GM19455 (cell line): ENCODE data around the gene NHEJ1.
A peak's percentile ranks its signal among the peaks of the same experiment; 100 is the strongest.
"Not testable (repeated sequence)": the region's sequence is repeated elsewhere in the genome, so short reads cannot be mapped to it uniquely, and the experiment has no call there.

Experiments used
- ATAC-seq: cut with Tn5 transposase; IDR thresholded peaks from one replicate; pipeline ENCODE4 v1.9.1; 2021; ENCODE audit not compliant: unreplicated experiment

NHEJ1 gene, protein sequence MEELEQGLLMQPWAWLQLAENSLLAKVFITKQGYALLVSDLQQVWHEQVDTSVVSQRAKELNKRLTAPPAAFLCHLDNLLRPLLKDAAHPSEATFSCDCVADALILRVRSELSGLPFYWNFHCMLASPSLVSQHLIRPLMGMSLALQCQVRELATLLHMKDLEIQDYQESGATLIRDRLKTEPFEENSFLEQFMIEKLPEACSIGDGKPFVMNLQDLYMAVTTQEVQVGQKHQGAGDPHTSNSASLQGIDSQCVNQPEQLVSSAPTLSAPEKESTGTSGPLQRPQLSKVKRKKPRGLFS

DNA sequence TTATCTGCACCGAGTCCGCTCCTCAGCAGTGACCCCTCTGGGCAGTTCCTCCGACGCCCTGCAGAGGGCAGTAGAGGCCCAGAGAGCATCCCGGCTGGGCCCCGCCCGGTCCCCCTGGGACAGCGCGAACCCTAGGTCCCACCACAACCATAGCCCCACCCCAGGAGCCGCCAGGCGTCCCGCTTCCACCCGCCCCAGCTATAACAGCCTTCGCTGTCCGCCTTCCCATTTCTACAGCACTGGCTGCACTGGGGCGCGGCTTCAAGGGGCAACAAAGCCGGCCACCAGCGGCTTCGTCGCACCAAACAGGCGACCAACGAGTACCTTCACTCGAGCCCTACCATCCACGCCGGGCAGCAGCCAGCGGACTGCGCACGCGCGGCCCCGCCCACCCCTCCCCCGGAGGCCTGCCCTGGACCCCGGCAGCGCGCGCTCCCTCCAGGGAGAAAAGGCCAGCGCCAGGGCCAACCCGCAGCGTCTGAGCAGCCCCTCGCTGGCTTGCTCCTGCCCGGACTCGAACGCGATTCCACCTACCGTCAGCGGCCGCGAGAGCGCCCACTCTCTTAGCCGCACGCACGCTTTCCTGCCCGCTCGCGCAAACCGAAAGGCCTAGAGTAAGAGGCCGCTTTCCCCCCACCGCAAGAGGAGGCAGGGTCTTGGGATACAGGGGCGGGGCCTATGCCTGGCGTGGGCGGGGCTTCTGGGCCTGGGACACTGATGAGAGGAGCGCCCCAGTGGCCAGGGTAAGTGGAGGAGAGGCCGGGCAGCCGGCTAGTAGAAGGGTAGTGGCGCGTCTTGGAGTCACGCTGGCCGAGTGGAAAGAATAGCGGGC lies at the start of gene NHEJ1:
Gene NHEJ1 (minus strand): TSS at position 630 of the 832 bp plus-strand sequence. CDS start 2,453 bp downstream, outside the sequence.
- ATAC-seq: peak; percentile 93

DNA sequence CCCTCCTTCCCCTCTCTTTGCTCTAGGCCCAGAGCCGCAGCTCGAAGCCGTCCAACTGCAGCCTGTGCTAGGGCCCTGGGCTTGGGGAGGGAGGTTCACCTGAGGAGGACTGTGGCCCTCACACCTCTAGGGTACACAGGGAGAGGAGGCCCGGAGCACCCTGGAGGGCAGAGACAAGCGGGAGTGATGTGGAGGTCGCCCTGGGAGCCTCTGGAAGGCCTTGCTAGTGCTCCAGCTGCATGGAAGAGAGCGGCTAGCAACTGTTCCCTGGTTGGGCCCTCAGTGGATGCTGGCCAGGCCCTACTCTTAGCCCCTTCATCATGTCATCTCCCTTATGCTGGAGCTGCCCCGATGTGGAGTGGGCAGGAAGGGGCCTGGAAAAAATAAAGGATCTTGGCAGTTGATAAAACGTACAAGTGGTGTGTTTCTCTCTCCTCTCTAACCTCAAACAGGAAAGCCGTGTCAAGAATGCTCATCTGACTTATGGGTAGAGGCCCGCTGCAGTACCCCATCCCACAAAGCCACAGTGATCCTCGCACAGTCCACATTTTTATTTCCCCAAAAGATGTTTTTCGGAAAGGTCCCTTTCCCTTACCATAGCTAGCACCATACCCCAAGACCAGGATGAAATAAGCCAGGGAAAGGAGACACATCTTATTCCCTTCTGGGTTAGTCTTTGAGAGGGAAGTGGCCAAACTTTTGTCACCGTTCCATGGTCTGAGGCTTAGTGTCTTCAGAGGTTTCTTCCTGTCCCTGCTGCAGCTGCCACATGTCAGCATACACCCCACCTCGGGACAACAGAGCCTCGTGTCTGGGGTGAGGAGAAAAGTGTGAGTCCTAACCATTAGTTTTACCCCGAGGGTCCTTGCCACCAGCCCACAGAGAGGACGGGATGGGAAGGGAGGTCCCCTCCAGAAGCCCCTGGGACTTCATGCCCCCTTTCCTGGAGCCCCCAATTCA lies 48.9 kb upstream of the NHEJ1 start:
- ATAC-seq: no peak

DNA sequence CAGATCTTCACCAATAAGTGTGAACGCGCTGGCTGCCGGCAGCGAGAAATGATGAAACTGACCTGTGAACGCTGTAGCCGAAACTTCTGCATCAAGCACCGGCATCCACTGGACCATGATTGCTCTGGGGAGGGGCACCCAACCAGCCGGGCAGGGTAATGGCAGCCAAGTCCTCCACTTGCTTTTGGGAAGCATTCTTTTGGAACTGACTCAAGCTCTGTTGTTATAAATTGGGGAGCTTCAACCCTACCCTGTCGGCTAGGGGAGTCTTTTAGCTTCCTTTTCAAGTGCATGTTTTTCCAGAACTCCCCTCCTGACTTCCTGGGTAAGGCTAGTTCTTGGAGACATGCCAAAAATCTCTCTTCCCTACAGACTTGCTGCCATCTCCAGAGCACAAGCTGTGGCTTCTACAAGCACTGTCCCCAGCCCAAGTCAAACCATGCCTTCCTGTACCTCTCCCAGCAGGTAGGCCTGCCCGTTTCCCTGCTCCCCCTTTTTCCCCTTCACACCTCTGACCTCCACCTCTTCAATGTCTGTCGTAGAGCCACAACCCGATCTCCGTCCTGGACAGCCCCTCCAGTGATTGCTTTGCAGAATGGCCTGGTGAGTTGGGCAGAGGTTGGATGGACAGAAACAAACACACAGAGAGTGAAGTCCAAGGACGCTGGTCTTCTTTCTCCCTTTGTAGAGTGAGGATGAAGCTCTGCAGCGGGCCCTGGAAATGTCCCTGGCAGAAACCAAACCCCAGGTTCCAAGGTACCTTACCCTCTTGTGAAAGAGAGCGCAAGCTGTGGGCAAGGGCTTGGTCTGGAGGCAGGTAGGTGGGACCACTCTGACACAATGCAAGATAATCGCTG lies 47.5 kb upstream of the NHEJ1 start:
- ATAC-seq: no peak

DNA sequence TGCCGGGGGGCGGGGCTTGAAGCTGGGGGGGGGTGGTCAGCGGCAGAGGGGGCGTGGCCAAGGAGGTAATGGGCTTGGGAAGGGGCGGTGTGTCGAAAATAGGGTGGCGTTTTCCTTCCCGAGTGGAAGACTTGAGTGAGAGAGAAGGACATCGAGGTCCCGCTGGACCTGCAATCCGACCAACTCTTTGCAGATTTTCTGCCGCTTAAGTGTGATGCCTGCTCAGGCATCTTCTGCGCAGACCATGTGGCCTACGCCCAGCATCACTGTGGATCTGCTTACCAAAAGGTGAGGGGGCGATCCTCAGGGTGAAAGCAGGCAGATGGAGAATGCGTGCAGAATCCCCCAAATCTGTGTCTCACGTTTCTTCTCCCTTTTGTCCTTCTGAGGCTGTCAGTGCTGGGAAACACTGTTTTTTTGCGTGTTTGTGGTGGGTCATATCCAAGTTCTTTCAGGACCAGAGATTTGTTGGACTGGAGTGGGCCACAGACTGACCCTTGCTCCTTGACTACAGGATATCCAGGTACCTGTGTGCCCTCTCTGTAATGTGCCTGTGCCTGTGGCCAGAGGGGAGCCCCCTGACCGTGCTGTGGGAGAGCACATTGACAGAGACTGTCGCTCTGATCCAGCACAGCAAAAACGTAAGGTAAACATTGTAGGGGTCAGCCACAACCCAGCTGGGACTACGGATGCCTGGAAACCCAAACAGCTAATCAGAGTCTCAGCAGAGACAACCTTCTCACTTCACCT lies 46.7 kb upstream of the NHEJ1 start:
- no peak for ATAC-seq

DNA sequence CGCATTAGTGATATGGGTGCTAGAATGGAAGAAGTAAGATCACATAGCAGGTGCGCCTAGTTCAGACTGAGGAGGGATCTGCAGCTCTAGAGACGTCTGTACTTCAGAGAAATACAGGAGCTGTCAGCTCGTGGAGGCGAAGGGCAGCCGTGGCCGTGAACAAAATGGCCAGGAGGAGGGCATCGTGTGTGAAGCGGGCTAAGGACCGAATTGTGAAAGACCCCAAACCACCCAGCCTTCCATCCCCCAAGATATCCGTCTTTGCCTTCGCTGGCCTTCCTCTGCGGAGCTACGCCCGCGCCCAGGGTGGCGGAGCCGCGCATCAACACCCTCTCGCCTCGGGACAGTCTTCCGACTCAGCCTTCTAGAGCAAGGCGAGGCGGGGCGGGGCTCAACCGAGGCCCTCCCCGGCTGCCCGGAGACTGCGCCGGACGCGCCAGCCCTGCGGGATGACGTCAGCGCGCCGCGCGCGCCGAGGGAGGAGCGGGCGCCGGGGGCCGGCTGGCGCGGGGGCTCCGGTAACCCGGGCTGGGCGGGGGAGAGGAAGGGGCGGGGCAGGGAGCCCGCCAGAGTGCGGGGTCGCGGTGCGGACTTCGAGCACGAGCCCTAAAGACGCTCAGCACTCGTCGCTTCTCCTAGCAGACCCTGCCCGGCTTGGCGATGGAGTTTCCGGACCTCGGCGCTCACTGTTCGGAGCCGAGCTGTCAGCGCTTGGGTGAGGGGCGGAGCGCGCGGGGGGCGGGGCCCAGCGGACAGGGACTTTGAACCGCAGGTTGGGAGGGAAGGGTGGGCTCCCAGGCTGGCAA lies 45.9 kb upstream of the NHEJ1 start, which contains the start of gene ZFAND2B:
Gene ZFAND2B (plus strand): TSS at position 455 of the 806 bp plus-strand sequence. CDS start 206 bp downstream, at position 661.
- peak; percentile 96 for ATAC-seq

DNA sequence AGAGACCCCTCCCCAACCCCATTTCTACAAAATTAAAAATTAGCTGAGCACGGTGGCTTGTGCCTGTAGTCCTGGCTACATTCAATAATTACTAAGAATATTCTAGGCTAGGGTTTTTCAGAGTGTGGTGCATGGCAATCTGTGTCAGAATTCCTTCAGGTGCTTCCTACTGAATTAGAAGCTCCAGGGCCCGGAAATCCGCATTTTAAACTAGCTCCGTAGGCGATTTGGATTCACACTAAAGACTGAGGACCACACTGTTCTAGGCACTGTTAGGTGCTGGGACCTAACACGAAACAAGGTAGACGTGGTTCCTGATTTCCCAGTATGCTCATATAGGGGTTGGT lies 45.3 kb upstream of the NHEJ1 start:
- no peak for ATAC-seq

DNA sequence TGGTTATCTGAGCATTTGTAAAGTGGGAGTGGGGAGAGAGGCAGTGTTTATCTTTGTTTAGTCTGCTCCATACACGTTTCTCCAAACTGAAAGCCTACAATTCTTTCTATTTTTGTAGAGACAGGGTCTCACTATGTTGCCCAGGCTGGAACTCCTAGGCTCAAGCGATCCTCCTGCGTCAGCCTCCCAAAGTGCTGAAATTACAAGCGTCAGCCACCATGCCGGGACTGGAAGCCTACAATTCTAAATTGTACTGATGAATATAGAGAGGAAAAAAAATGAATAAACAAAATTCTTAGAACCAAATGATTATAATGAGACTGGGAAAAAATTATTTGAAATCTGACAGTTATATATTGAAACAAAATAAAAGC lies 44.5 kb upstream of the NHEJ1 start:
- no peak for ATAC-seq

DNA sequence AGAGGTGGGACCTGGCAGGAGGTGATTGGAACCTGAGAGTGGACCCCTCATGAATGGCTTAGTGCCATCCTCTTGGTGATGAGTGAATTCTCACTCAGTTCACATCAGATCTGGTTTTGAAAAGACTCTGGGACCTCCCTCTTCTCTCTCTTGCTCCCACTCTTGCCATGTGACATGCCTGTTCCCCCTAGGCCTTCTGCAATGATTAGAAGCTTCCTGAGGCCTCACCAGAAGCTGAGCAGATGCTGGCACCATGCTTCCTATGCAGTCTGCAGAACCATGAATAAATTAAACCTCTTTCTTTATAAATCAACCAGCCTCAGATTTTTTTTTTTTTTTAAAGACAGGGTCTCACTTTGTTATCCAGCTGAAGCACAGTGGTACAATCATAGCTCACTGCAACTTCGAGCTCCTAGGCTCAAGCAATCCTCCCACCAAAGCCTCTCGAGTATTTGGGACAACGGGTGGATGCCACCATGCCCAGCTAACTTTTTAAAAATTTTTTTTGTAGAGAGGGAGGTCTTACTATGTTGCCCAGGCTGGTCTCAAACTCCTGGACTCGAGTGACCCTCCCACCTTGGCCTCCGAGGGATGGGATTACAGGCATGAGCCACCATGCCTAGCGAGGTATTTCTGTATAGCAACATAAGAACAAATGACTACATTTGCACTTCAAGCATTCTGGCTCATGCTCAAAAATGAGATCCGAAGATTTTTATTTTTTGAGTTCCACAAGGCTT lies 44.0 kb upstream of the NHEJ1 start:
- no peak for ATAC-seq

DNA sequence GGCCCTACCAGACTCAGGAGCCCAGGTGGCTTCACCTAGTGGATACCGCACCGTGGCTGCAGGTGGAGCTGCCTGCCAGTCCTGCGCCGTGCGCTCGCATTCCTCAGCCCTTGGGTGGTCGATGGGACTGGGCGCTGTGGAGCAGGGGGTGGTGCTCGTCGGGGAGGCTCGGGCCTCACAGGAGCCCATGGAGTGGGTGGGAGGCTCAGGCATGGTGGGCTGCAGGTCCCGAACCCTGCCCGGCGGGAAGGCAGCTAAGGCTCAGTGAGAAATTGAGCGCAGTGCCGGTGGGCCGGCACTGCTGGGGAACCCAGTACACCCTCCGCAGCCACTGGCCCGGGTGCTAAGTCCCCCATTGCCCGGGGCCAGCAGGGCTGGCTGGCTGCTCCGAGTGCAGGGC lies 40.7 kb upstream of the NHEJ1 start:
- not testable (repeated sequence) for ATAC-seq

DNA sequence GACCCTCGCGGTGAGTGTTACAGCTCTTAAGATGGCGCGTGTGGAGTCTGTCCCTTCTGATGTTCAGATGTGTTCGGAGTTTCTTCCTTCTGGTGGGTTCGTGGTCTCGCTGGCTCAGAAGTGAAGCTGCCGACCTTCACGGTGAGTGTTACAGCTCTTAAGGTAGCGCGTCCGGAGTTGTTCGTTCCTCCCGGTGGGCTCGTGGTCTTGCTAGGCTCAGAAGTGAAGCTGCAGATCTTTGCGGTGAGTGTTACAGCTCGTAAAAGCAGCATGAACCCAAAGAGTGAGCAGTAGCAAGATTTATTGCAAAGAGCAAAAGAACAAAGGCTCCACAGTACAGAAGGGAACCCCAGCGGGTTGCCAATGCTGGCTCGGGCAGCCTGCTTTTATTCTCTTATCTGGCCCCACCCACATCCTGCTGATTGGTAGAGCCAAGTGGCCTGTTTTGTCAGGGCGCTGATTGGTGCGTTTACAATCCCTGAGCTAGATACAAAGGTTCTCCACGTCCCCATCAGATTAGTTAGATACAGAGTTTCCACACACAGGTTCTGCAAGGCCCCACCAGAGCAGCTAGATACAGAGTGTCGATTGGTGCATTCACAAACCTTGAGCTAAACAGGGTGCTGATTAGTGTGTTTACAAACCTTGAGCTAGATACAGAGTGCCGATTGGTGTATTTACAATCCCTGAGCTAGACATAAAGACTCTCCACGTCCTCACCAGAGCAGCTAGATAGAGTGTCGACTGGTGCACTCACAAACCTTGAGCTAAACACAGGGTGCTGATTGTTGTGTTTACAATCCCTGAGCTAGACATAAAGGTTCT lies 40.1 kb upstream of the NHEJ1 start:
- ATAC-seq: not testable (repeated sequence)

DNA sequence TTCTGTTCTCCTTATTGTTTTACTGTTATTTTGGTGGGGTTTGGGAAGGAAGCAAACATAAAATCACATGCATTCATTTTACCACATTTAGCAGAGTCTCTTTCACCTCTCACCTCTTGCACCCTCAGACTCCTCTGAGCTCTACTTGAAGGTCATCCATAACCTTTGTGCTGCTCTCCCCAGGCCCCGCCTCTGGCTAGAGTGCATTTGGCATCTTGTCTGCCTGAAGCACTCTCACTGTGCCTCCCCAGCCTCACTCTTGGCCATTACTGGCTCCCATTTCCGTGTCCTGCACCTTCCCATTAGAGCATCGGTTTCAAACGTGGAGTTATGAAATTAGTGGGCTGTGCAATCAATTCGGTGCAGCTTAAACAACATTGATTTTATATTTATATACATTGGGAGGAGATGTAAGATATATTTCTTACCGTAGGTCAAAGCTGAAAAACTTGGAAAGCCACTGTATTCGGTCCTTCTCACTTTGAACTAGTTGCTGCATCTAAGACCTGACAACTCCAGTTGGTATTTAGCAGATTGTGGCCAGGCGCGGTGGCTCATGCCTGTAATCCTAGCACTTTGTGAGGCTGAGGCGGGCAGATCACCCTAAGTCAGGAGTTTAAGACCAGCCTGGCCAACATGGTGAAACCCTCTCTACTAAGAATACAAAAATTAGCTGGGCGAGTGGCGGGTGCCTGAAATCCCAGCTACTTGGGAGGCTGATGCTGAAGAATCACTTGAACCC lies 39.0 kb upstream of the NHEJ1 start:
- ATAC-seq: no peak

DNA sequence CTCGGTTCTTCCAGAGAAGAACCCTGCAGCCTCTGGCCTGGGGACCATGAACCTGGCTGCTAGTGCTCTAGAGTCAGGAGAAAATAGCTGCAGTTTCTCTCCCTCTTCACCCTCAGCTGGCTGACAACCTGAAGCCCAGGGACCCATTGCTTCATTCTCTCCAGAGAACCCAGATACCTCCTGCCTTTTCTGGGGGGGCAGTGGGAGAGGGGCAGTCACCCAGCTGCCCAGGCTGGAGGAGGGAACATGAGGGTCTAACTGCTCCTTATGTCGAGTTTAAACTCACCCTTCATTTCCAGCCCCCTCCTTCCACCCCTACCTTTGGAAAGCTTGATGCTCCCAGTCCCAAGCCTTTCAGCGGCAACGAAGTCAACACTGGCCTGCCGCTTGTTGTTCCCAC lies 38.4 kb upstream of the NHEJ1 start:
- no peak for ATAC-seq

DNA sequence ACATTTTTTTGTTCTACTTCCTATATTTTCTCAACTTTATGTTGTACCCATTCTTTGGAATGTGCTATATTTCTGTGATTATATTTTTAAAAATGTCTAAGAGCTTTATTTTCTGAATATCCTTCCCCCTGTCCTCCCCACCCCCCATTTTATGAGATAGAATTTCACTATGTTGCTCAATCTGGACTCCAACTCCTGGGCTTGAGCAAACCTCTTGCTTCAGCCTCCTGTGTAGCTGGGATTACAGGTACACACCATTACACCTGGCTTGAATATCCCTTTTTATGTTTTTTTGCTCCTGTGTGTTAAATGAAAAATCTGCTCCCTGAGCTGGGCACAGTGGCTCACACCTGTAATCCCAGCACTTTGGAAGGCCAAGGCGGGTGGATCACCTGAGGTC lies 36.8 kb upstream of the NHEJ1 start:
- ATAC-seq: no peak

DNA sequence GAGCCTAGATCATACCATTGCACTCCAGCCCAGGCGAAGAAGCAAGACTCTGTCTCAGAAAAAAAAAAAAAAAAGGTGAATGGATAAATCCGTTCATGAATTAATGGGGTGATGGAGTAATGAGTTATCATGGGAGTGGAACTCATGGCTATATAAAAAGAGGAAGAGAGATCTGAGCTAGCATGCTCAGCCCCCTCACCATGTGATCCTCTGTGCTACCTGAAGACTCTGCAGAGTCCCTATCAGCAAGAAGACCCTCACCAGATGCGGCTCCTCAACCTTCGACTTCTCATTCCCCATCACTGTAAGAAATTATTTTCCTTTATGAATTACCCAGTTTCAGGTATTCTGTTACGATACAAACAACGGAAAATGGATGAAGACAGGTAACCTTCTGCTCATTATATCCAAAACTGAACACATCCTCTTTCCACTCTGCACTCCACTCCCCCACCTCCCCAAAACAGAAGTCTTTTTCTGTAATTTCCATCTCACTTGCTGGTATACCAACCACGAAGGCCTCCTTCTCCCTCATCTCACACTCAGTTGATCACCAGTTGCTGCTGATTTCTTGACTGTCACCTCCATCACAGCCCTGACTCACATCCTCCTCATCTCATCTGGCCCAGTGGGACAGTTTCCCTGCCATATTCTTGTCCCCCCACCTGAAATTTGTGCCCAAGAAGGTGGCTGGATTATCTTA lies 26.3 kb upstream of the NHEJ1 start:
- no peak for ATAC-seq

DNA sequence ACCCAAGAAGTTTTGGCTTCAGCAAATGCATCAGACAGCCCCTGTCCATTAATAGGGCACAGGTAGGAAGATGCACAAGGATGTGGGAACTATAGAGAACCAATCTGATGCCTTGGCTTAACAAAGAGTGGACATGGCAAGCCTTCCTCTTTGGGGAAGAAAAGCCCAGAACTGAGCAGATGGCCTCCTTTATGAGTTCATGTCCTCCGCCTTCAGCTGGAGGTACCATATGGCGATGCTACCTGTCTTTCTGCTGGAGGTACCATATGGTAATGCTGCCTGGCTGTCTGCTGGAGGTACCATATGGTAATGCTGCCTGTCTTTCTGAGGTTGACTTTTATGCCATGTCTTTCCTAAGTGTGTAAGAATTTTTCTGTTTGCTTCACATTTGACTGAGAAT lies 23.5 kb upstream of the NHEJ1 start:
- no peak for ATAC-seq
